Transverse colon (tissue), 4 donors: ENCODE data around the gene CCDC40. TPM values are rescaled to one million over a fixed set of nuclear protein-coding genes. Genes with fewer than 3 reads are reported as not detected.

Source experiments
- DNase-seq: peaks from one replicate; pipeline ENCODE4 v3.0.0-alpha.2; 2019
- H3K27ac ChIP-seq, 4 donors: fragments of 200-600 bp; sonication (generic); 2 replicates each; pipeline ENCODE4 v1.5.1; 2016 to 2018; ENCODE audit warnings: inconsistent platforms in 4 of 4
- H3K27me3 ChIP-seq: fragments of 200-600 bp; sonication (generic); 2 replicates; pipeline ENCODE4 v1.5.1; 2017; ENCODE audit warnings: inconsistent platforms
- H3K36me3 ChIP-seq, 4 donors: fragments of 200-600 bp; sonication (generic); 2 replicates each; pipeline ENCODE4 v1.5.1; 2017 to 2019; ENCODE audit warnings: inconsistent platforms in 4 of 4
- H3K4me1 ChIP-seq, 4 donors: fragments of 200-600 bp; sonication (generic); 2 replicates each; pipeline ENCODE4 v1.5.1; 2017 to 2020; ENCODE audit warnings: inconsistent platforms in 4 of 4
- H3K4me3 ChIP-seq, 4 donors: fragments of 200-600 bp; sonication (generic); 1 replicate in 1 of 4; 2 replicates in 3 of 4; pipeline versions ENCODE4 v1.5.1 to v1.6.1; 2017 to 2019; ENCODE audit warnings: inconsistent platforms in 4 of 4
- H3K9me3 ChIP-seq, 2 donors: fragments of 200-600 bp; sonication (generic); 2 replicates each; pipeline ENCODE4 v1.5.1; 2017 to 2019; ENCODE audit warnings: inconsistent platforms in 2 of 2
- CTCF ChIP-seq, 5 experiments: fragments of 200-600 bp in 3 of 5; fragments of 450-650 bp in 2 of 5; sonication (generic) in 3 of 5; IDR thresholded peaks; 1 replicate in 2 of 5; 2 replicates in 3 of 5; pipeline ENCODE4 v1.5.1; 2016 to 2017; ENCODE audit warnings: antibody characterized with exemption in 5 of 5, inconsistent platforms in 3 of 5, mild to moderate bottlenecking in 2 of 5, moderate library complexity in 1 of 5
- EP300 ChIP-seq: sonication (generic); formaldehyde crosslinking; IDR thresholded peaks from one replicate; pipeline ENCODE4 v1.6.1; 2017; ENCODE audit warnings: antibody characterized with exemption, low read depth
- POLR2A ChIP-seq: fragments of 450-650 bp; IDR thresholded peaks from one replicate; pipeline ENCODE4 v1.6.1; 2016; ENCODE audit warnings: antibody characterized with exemption, mild to moderate bottlenecking, moderate library complexity
- POLR2AphosphoS5 ChIP-seq, 3 donors: sonication (generic); formaldehyde crosslinking; IDR thresholded peaks; one replicate each; pipeline ENCODE4 v1.6.1; 2016; ENCODE audit warnings: antibody characterized with exemption in 3 of 3
- WGBS, 2 donors: methylation state at CpG; one replicate each; pipeline ENCODE4 v1.1.5; 2018; ENCODE audit warnings: low coverage in 1 of 2; 5-methylcytosine and 5-hydroxymethylcytosine counted together
- in situ Hi-C, 4 donors: fragments of 200-750 bp; cut with MboI; loops; one replicate each; pipeline versions ENCODE4 v1.15.0 to v1.15.1; 2017; ENCODE audit warnings: low sequenced_read_pairs in 3 of 4, low pct_ligation_motif_present in 1 of 4, low pct_unique_long_range_greater_than_20kb in 1 of 4
- intact Hi-C: fragments of 100-400 bp; cut with DNase I; formaldehyde crosslinking; loops from one replicate; pipeline ENCODE4 v1.15.1; 2023; ENCODE audit warnings: low total_unique reads
- total RNA-seq, 4 donors: library from RNA; depleted of rRNA; stranded (reverse); fragments of >200 nt; gene quantifications; one replicate each; pipeline ENCODE4 v1.1.0, GENCODE V29; 2016

Gene CCDC40
- total RNA-seq, 4 donors from 2014 or later, result 0.75 to 2.8 (median 2.0) TPM

- TF ChIP-seq EP300 (no peak), POLR2A (no peak), POLR2AphosphoS5 (IDR thresholded peaks at IDR 0.05) (no peak), CTCF (IDR thresholded peaks at IDR 0.05) (peak in 4 of 5 experiments; percentile 16 to 68 (median 65))
- H3K4me3 ChIP-seq, result peak overlapping the region; percentile 5 to 46 (median 30)
- intact Hi-C loops, result loop anchor here (10.0 kb wide), 1 partner anchor 157 kb away; the partner anchor contains the start of gene CBX4
- in situ Hi-C loops, result loop anchor here in 2 of 4 donors (25.0 kb wide), 1 partner anchor 179 kb away; no protein-coding TSS in a partner anchor
- peak overlapping the region in 3 of 4 donors; percentile 37 to 72 (median 54) for H3K27ac ChIP-seq
- DNase-seq, result peak; percentile 91
- H3K36me3 ChIP-seq, result no peaks in the 10 kb centered on the region
- peaks cover 35 to 79% (median 71%) of the 10 kb centered on the region in 4 donors for H3K4me1 ChIP-seq
- WGBS, 2 donors, result 23% methylated on average over 28 of the region's 30 CpGs; no CpG with 5 or more reads in 1 of the 2 donors
- H3K27me3 ChIP-seq, result no peaks in the 10 kb centered on the region
- H3K9me3 ChIP-seq, result no peaks in the 10 kb centered on the region
Observed at GRCh38 chr17:79991140-79991923, 45.1 kb upstream of the CCDC40 start.

- Histone ChIP-seq H3K9me3 (no peaks in the 10 kb centered on the region), H3K27me3 (no peaks in the 10 kb centered on the region), H3K4me1 (peaks cover 35 to 72% (median 65%) of the 10 kb centered on the region in 4 donors), H3K27ac (peak overlapping the region; percentile 37 to 72 (median 50)), H3K4me3 (peak overlapping the region; percentile 5 to 46 (median 30)), H3K36me3 (no peaks in the 10 kb centered on the region)
- DNase-seq, result peak; percentile 43
- TF ChIP-seq CTCF (IDR thresholded peaks at IDR 0.05), result peak in 2 of 5 experiments; percentile 14 to 39
- no peak for TF ChIP-seq POLR2AphosphoS5 (IDR thresholded peaks at IDR 0.05)
- WGBS, 2 donors, result 0 to 6% methylated on average over 6 to 43 of the region's 44 CpGs
- intact Hi-C loops (loop anchor here (10.0 kb wide), 1 partner anchor 157 kb away; the partner anchor contains the start of gene CBX4), in situ Hi-C loops (loop anchor here in 2 of 4 donors (25.0 kb wide), 1 partner anchor 180 kb away; no protein-coding TSS in a partner anchor)
Observed at GRCh38 chr17:79991924-79992648, 44.4 kb upstream of the CCDC40 start.

GRCh38 chr17:79992649-79993389, 43.6 kb upstream of the CCDC40 start:
- WGBS, 2 donors, result 65% methylated on average over 10 of the region's 10 CpGs; no CpG with 5 or more reads in 1 of the 2 donors
- peak overlapping the region in 1 of 4 donors; percentile 46 for H3K4me3 ChIP-seq
- in situ Hi-C loops (loop anchor here in 2 of 4 donors (25.0 kb wide), 1 partner anchor 181 kb away; no protein-coding TSS in a partner anchor), intact Hi-C loops (loop anchor here (10.0 kb wide), 1 partner anchor 158 kb away; the partner anchor contains the start of gene CBX4)
- DNase-seq, result no peak
- no peaks in the 10 kb centered on the region for H3K36me3 ChIP-seq
- H3K9me3 ChIP-seq, result no peaks in the 10 kb centered on the region
- H3K27ac ChIP-seq, result peak overlapping the region in 3 of 4 donors; percentile 37 to 72 (median 54)
- H3K4me1 ChIP-seq, result peaks cover 35 to 64% (median 59%) of the 10 kb centered on the region in 4 donors
- no peaks in the 10 kb centered on the region for H3K27me3 ChIP-seq
- TF ChIP-seq POLR2AphosphoS5 (IDR thresholded peaks at IDR 0.05) (no peak), EP300 (no peak), CTCF (IDR thresholded peaks at IDR 0.05) (no peak), POLR2A (no peak)
